H9 (cell line): ENCODE data around the gene RNGTT. TPM values are rescaled to one million over a fixed set of nuclear protein-coding genes. Genes with fewer than 3 reads are reported as not detected.

Source experiments
- DNase-seq: peaks from one replicate; pipeline ENCODE4 v3.0.0-alpha.2; 2017
- H2AFZ ChIP-seq: one replicate; pipeline ENCODE4 v1.6.1; 2013; ENCODE audit warnings: mild to moderate bottlenecking, low read length, control low read depth, moderate library complexity
- H2AK5ac ChIP-seq: 2 replicates; pipeline ENCODE4 v1.6.1; 2013; ENCODE audit warnings: low read length, control low read depth, mixed read lengths; ENCODE audit not compliant: insufficient read length
- H2BK120ac ChIP-seq: one replicate; pipeline ENCODE4 v1.6.1; 2013; ENCODE audit warnings: low read depth, mild to moderate bottlenecking, low read length, control low read depth, inconsistent platforms; ENCODE audit not compliant: poor library complexity, severe bottlenecking
- H2BK12ac ChIP-seq: 2 replicates; pipeline ENCODE4 v1.6.1; 2013; ENCODE audit warnings: low read length, control low read depth, mixed read lengths, low read depth; ENCODE audit not compliant: insufficient read length
- H2BK15ac ChIP-seq: 2 replicates; pipeline ENCODE4 v1.6.1; 2013; ENCODE audit warnings: low read depth, low read length, control low read depth
- H2BK20ac ChIP-seq: one replicate; pipeline ENCODE4 v1.6.1; 2013; ENCODE audit warnings: low read depth, mild to moderate bottlenecking, low read length, control low read depth, inconsistent platforms; ENCODE audit not compliant: poor library complexity, severe bottlenecking
- H2BK5ac ChIP-seq: 2 replicates; pipeline ENCODE4 v1.6.1; 2013; ENCODE audit warnings: low read length, control low read depth, mixed read lengths; ENCODE audit not compliant: insufficient read length
- H3K14ac ChIP-seq: 2 replicates; pipeline ENCODE4 v1.6.1; 2013; ENCODE audit warnings: low read length, control low read depth; ENCODE audit not compliant: insufficient read depth
- H3K18ac ChIP-seq: 2 replicates; pipeline ENCODE4 v1.6.1; 2013; ENCODE audit warnings: low read depth, mild to moderate bottlenecking, mixed read lengths, low read length, control low read depth; ENCODE audit not compliant: insufficient read length
- H3K23ac ChIP-seq: 2 replicates; pipeline ENCODE4 v1.6.1; 2013; ENCODE audit warnings: low read length, control low read depth, mixed read lengths, low read depth; ENCODE audit not compliant: insufficient read length
- H3K23me2 ChIP-seq: 2 replicates; pipeline ENCODE4 v1.6.1; 2013; ENCODE audit warnings: low read depth, mild to moderate bottlenecking, mixed read lengths, low read length, control low read depth; ENCODE audit not compliant: insufficient read length, poor library complexity, severe bottlenecking
- H3K27ac ChIP-seq: 2 replicates; pipeline ENCODE4 v1.5.1; 2013; ENCODE audit warnings: low read length, control low read depth, mixed read lengths, low read depth; ENCODE audit not compliant: insufficient read length
- H3K27me3 ChIP-seq: 2 replicates; pipeline ENCODE4 v1.6.1; 2013; ENCODE audit warnings: low read length, control low read depth, inconsistent platforms; ENCODE audit not compliant: insufficient read depth
- H3K4ac ChIP-seq: 2 replicates; pipeline ENCODE4 v1.6.1; 2013; ENCODE audit warnings: low read depth, mild to moderate bottlenecking, control low read depth, inconsistent platforms, low read length, moderate library complexity
- H3K4me1 ChIP-seq: 2 replicates; pipeline ENCODE4 v1.6.1; 2013; ENCODE audit warnings: low read length, control low read depth, inconsistent platforms; ENCODE audit not compliant: insufficient read depth
- H3K4me2 ChIP-seq: 2 replicates; pipeline ENCODE4 v1.6.1; 2013; ENCODE audit warnings: low read length, control low read depth, mixed read lengths; ENCODE audit not compliant: insufficient read length, insufficient read depth
- H3K56ac ChIP-seq: 2 replicates; pipeline ENCODE4 v1.6.1; 2013; ENCODE audit warnings: low read depth, mild to moderate bottlenecking, mixed read lengths, low read length, control low read depth; ENCODE audit not compliant: insufficient read length
- H3K79me1 ChIP-seq: 2 replicates; pipeline ENCODE4 v1.6.1; 2013; ENCODE audit warnings: low read depth, mild to moderate bottlenecking, moderate library complexity, low read length, control low read depth, inconsistent platforms; ENCODE audit not compliant: insufficient read depth, poor library complexity, severe bottlenecking
- H3K79me2 ChIP-seq: 2 replicates; pipeline ENCODE4 v1.6.1; 2013; ENCODE audit warnings: low read length, control low read depth, inconsistent platforms; ENCODE audit not compliant: insufficient read depth
- H3K9ac ChIP-seq: 2 replicates; pipeline ENCODE4 v1.6.1; 2013; ENCODE audit warnings: low read length, control low read depth, mixed read lengths; ENCODE audit not compliant: insufficient read length; ENCODE audit errors: extremely low read depth
- H3K9me3 ChIP-seq: one replicate; pipeline ENCODE4 v1.6.1; 2013; ENCODE audit warnings: low read depth, low read length, inconsistent platforms; ENCODE audit not compliant: control insufficient read depth
- H3T11ph ChIP-seq: one replicate; pipeline ENCODE4 v1.6.1; 2013; ENCODE audit warnings: mild to moderate bottlenecking, low read length, control low read depth, inconsistent platforms
- H4K20me1 ChIP-seq: one replicate; pipeline ENCODE4 v1.6.1; 2013; ENCODE audit not compliant: control insufficient read depth, insufficient read length, insufficient read depth
- H4K5ac ChIP-seq: 2 replicates; pipeline ENCODE4 v1.6.1; 2013; ENCODE audit warnings: low read depth, mild to moderate bottlenecking, mixed read lengths, low read length, control low read depth; ENCODE audit not compliant: insufficient read length
- H4K8ac ChIP-seq: replicated peaks from 2 replicates; pipeline ENCODE4 v1.6.1; 2013; ENCODE audit warnings: low read length, control low read depth, mixed read lengths, low read depth; ENCODE audit not compliant: insufficient read length
- H4K91ac ChIP-seq: 2 replicates; pipeline ENCODE4 v1.6.1; 2013; ENCODE audit warnings: low read depth, mild to moderate bottlenecking, moderate library complexity, mixed read lengths, low read length, control low read depth; ENCODE audit not compliant: insufficient read length
- H3K27ac Mint-ChIP-seq, 3 experiments: 2 replicates in 2 of 3; 3 replicates in 1 of 3; pipeline ENCODE4 v1.8.0; 2020 to 2021; ENCODE audit warnings: mixed read lengths in 3 of 3, mild to moderate bottlenecking in 1 of 3, moderate library complexity in 1 of 3
- H3K27me3 Mint-ChIP-seq: 2 replicates; pipeline ENCODE4 v1.8.0; 2021; ENCODE audit warnings: low read depth, mild to moderate bottlenecking, moderate library complexity, mixed read lengths
- H3K36me3 Mint-ChIP-seq, 3 experiments: 2 replicates in 2 of 3; 3 replicates in 1 of 3; pipeline ENCODE4 v1.8.0; 2020 to 2021; ENCODE audit warnings: low read depth in 3 of 3, mixed read lengths in 3 of 3; ENCODE audit not compliant: insufficient read depth in 1 of 3
- H3K4me1 Mint-ChIP-seq, 2 experiments: 2 replicates each; pipeline ENCODE4 v1.8.0; 2020; ENCODE audit warnings: mixed read lengths in 2 of 2
- H3K4me3 Mint-ChIP-seq, 2 experiments: 2 replicates in 1 of 2; 3 replicates in 1 of 2; pipeline ENCODE4 v1.8.0; 2020 to 2021; ENCODE audit warnings: mild to moderate bottlenecking in 2 of 2, mixed read lengths in 2 of 2, moderate library complexity in 1 of 2
- H3K9me3 Mint-ChIP-seq, 2 experiments: 2 replicates in 1 of 2; 3 replicates in 1 of 2; pipeline ENCODE4 v1.8.0; 2020; ENCODE audit warnings: mild to moderate bottlenecking in 2 of 2, mixed read lengths in 2 of 2, moderate library complexity in 1 of 2
- WGBS: extraction: QIAGEN DNeasy Blood & Tissue Kit; methylation state at CpG from one replicate; pipeline ENCODE4 v1.1.7; 2013; ENCODE audit warnings: missing lambda C conversion rate, low lambda C conversion rate, mixed read lengths; ENCODE audit not compliant: insufficient read length; ENCODE audit errors: extremely low coverage; 5-methylcytosine and 5-hydroxymethylcytosine counted together
- total RNA-seq: library from RNA; stranded (reverse); gene quantifications from 2 replicates; pipeline ENCODE4 v1.2.1, GENCODE V29; 2021
- TF ChIP-seq, protein P1 (sequence below): fragments of 200-600 bp; sonication (generic); conservative IDR thresholded peaks from 3 replicates; pipeline ENCODE4 v1.8.0; 2021; ENCODE audit warnings: antibody characterized with exemption, mild to moderate bottlenecking

The RNGTT gene
- total RNA-seq, 1 experiment from 2014 or later, result 20.5 TPM

GRCh38 chr6:88852000-88852399, 111.4 kb downstream of the RNGTT start:
- H3K27ac ChIP-seq, result no peak overlapping the region
- no peak overlapping the region for H3K14ac ChIP-seq
- H3K27ac Mint-ChIP-seq, result no peak overlapping the region; a peak in 1 of 7 replicates
- H2BK15ac ChIP-seq, result no peak overlapping the region
- no peaks in the 10 kb centered on the region for H3K9me3 ChIP-seq
- no peak overlapping the region for H2BK12ac ChIP-seq
- TF ChIP-seq, protein P1, sequence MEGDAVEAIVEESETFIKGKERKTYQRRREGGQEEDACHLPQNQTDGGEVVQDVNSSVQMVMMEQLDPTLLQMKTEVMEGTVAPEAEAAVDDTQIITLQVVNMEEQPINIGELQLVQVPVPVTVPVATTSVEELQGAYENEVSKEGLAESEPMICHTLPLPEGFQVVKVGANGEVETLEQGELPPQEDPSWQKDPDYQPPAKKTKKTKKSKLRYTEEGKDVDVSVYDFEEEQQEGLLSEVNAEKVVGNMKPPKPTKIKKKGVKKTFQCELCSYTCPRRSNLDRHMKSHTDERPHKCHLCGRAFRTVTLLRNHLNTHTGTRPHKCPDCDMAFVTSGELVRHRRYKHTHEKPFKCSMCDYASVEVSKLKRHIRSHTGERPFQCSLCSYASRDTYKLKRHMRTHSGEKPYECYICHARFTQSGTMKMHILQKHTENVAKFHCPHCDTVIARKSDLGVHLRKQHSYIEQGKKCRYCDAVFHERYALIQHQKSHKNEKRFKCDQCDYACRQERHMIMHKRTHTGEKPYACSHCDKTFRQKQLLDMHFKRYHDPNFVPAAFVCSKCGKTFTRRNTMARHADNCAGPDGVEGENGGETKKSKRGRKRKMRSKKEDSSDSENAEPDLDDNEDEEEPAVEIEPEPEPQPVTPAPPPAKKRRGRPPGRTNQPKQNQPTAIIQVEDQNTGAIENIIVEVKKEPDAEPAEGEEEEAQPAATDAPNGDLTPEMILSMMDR, result no peak
- no peak overlapping the region for H2AK5ac ChIP-seq
- no peak overlapping the region for H4K91ac ChIP-seq
- H3K4me2 ChIP-seq, result no peak overlapping the region
- H2BK20ac ChIP-seq, result no peak overlapping the region
- no peak overlapping the region for H3T11ph ChIP-seq
- H2BK120ac ChIP-seq, result no peak overlapping the region
- no peaks in the 10 kb centered on the region for H4K20me1 ChIP-seq
- WGBS, result no CpG with 5 or more reads among the region's 2 CpGs
- no peak for DNase-seq
- H3K4me3 Mint-ChIP-seq, result no peak overlapping the region
- H3K9ac ChIP-seq, result no peak overlapping the region
- H3K79me2 ChIP-seq, result no peaks in the 10 kb centered on the region
- H3K4ac ChIP-seq, result no peak overlapping the region
- H2AFZ ChIP-seq, result no peak overlapping the region
- H3K56ac ChIP-seq, result no peak overlapping the region
- H3K23me2 ChIP-seq, result no peaks in the 10 kb centered on the region
- H4K8ac ChIP-seq, result no peak overlapping the region
- no peaks in the 10 kb centered on the region for H3K27me3 Mint-ChIP-seq
- H4K5ac ChIP-seq, result no peak overlapping the region
- H3K4me1 ChIP-seq, result no peaks in the 10 kb centered on the region
- no peak overlapping the region for H3K18ac ChIP-seq
- no peaks in the 10 kb centered on the region for H3K36me3 Mint-ChIP-seq
- no peaks in the 10 kb centered on the region for H3K9me3 Mint-ChIP-seq
- no peaks in the 10 kb centered on the region for H3K27me3 ChIP-seq
- no peak overlapping the region for H2BK5ac ChIP-seq
- no peak overlapping the region for H3K23ac ChIP-seq
- no peaks in the 10 kb centered on the region for H3K4me1 Mint-ChIP-seq
- no peaks in the 10 kb centered on the region for H3K79me1 ChIP-seq
